Neural cell (in vitro differentiated cells): ENCODE measurements around the gene ACTR1A.

Source experiments
- EP300 ChIP-seq: fragments of 450-650 bp; conservative IDR thresholded peaks from 2 replicates; pipeline ENCODE4 v1.6.1; 2014; ENCODE audit warnings: antibody characterized with exemption, mild to moderate bottlenecking, moderate library complexity; ENCODE audit not compliant: poor library complexity, severe bottlenecking
- EZH2 ChIP-seq: fragments of 200-600, 300-800 bp; shearing (Covaris generic), sonication (generic); IDR thresholded peaks from 2 replicates; pipeline ENCODE4 v1.6.1; 2014; ENCODE audit warnings: antibody characterized with exemption, low read length, borderline replicate concordance, mild to moderate bottlenecking; ENCODE audit not compliant: insufficient read depth, poor library complexity, severe bottlenecking
- POLR2AphosphoS5 ChIP-seq: IDR thresholded peaks from 2 replicates; pipeline ENCODE4 v1.6.1; 2012
- TF ChIP-seq, protein P1 (sequence below): fragments of 450-650 bp; IDR thresholded peaks from 2 replicates; pipeline ENCODE4 v1.5.1; 2014; ENCODE audit warnings: antibody characterized with exemption, mild to moderate bottlenecking, moderate library complexity; ENCODE audit not compliant: poor library complexity, severe bottlenecking

DNA sequence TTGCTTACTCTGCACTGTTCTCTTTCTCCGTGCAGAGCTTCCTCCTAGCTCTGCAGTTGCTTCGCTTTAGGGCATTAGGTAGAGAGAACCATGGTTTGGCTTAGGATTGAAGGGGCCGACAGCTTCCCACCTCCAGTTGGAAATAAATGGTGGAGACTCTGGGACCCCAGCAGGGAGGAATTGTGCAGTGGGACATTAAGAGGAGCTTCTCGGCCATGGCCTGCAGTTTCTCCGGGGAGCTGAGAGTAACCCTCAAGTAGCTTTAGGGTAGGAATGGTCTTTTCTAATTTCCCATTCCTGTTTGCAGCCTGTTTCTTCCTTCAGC, 2.4 kb upstream of the ACTR1A start:
- TF ChIP-seq EZH2: no peak
- no peak for TF ChIP-seq POLR2AphosphoS5
- TF ChIP-seq, protein P1, sequence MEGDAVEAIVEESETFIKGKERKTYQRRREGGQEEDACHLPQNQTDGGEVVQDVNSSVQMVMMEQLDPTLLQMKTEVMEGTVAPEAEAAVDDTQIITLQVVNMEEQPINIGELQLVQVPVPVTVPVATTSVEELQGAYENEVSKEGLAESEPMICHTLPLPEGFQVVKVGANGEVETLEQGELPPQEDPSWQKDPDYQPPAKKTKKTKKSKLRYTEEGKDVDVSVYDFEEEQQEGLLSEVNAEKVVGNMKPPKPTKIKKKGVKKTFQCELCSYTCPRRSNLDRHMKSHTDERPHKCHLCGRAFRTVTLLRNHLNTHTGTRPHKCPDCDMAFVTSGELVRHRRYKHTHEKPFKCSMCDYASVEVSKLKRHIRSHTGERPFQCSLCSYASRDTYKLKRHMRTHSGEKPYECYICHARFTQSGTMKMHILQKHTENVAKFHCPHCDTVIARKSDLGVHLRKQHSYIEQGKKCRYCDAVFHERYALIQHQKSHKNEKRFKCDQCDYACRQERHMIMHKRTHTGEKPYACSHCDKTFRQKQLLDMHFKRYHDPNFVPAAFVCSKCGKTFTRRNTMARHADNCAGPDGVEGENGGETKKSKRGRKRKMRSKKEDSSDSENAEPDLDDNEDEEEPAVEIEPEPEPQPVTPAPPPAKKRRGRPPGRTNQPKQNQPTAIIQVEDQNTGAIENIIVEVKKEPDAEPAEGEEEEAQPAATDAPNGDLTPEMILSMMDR: no peak
- TF ChIP-seq EP300: no peak
